COLO668 (cell line): ENCODE measurements around the gene C3.
"Not testable (repeated sequence)": the region's sequence is repeated elsewhere in the genome, so short reads cannot be mapped to it uniquely, and the experiment has no call there.

Source experiments
- DNase-seq: peaks from one replicate; lab custom pipeline; 2025; ENCODE audit not compliant: unreplicated experiment; lab: John Stamatoyannopoulos, UW

C3 gene

GRCh38 chr19:6667114-6667627 is 53.3 kb downstream of the C3 start:
- DNase-seq = no peak

DNA sequence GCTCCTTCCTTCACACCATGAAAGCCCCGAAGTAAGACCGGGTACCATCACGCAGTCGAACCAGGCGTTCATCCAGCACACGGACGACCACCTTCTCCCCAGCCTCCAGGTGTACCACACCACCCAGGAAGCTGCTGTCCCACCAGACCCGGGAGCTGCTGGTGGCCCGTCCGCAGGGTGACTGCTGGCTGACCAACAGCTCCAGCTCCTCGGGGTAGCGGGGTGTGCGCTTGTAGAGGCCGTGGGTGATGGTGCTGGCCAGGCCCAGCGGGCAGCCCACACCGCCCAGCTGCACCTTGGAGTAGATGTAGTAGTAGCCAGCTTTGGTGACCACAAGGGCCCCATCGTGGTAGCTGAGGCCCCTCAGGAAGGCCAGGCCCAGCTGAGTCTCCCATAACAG is 55.5 kb downstream of the C3 start:
- DNase-seq = no peak

GRCh38 chr19:6663236-6664201 is 56.9 kb downstream of the C3 start:
- DNase-seq = no peak

DNA sequence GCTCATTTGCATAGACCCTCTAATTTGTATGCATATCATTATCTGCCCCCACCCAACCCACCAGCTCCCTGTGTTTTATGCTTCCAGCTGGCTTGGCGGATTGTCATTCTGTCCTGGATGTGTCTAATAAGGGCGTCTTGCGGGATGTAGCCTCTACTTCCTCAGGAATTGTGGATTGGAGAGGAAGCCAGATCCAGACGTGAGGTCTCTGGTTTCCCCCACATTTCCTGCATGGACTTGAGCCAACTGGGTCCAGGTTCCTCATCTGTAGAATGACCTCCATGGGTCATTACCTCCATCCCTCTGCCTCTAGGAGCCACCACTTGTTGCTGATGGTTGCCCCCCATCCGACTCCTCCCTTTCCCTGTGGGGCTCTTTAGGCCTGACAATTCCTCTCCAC is 57.7 kb downstream of the C3 start:
- DNase-seq = no peak

DNA sequence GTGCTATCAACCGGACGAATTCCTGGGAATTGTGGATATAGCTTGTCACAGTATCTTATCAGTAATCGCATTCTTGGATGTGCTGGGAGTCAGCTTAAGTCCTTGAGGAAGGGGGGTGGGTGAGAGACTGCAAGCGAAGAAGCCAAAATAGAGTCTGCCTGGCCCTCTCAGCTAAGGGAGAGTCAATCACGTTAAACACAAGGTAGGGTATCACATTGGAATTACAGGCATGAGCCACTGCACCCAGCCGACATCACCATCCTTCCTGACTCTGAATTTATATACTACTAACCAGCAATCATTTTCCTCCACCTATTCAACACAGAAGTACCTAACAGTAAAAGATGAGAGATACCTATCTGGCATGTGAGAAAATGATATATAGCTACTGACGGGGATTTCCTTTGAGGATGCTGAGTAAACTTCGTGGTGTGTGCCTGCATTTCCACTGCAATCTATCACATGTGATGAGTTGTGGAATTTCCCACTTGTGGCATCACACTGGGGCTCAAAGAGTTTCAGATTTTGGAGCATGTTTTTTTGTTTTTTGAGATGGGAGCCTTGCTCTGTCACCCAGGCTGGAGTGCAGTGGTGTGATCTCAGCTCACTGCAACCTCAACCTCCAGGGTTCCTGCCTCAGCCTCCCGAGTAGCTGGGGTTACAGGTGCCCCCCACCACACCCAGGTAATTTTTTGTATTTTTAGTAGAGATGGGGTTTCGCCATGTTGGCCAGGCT is 58.8 kb downstream of the C3 start:
- DNase-seq = not testable (repeated sequence)

DNA sequence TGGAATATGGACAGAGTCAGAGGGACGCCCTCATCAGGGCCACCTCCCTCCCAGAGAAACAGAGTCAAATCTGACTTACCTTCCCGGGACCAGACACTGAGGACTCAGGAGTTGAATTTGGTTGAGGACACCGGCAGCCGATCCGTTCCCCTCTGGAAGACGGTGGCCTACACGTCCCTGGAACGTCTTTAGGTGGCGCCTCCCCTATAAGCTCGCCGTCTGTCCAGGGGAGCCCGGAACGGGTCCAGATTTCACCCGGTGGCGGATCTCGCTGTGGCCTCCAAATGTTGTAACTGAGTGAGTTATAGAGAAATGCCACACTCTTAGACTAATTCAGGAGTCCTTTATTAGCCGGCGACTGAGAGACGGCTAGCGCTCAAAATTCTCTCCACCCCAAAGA is 59.5 kb downstream of the C3 start:
- DNase-seq = no peak

DNA sequence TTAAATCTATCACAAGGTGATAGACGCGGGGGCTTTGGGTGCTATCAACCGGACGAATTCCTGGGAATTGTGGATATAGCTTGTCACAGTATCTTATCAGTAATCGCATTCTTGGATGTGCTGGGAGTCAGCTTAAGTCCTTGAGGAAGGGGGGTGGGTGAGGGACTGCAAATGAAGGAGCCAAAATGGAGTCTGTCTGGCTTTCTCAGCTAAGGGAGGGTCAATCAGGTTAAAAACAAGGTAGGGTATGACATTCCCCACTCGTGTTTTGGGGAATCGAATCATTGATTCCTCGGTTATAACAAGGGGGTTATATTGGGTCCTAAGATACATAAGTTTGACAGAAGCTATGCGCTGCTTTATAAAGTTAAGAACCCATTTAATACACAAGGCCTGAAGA is 64.1 kb downstream of the C3 start:
- not testable (repeated sequence) for DNase-seq

DNA sequence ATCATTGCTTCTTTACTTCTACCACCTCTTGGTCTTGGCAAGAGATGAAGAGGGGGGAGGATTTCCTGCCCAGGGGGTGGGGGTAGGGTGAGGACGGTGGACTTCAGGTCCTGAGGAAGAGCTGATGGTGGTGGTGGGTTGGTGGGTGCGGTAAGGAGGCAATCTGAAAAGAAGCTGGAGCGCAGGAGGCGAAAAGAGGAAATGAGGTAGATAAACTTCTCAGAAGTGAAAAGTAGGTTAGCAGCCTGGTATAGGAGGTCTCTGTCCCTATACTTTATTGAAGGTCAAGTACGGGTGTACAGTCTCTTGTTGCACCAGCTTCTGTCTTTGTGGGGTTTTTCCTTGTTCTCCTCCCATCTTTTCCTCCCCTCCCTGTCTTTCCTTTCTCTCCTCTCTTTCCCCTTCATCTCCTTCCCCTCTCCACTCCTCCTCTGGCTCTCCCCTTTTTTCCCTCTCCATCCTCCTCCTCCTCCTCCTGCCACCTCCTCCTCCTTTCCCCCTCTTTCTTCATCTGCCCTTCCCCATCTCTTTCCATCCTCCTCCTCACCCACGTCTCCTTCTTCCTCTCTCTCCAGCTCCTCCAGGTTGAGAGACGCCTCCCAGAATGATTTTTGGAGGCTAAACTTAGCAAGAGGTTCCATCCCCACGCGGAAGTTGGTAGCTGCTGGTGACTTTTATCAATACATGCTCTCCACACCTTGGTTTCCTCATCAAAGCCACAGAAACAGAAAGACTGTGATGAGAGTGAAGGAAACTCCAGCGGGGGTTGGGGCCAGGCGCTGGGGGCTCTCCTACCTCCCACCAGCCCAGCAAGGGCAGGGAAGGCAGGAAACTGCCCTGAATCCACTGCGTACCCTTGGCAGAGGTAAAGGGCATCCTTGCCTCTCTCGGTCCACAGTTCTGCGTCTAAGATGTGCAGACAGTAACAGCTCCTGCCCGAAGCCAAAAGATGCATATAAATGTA is 65.8 kb downstream of the C3 start:
- no peak for DNase-seq

GRCh38 chr19:6652805-6653094 is 67.7 kb downstream of the C3 start:
- DNase-seq = no peak

DNA sequence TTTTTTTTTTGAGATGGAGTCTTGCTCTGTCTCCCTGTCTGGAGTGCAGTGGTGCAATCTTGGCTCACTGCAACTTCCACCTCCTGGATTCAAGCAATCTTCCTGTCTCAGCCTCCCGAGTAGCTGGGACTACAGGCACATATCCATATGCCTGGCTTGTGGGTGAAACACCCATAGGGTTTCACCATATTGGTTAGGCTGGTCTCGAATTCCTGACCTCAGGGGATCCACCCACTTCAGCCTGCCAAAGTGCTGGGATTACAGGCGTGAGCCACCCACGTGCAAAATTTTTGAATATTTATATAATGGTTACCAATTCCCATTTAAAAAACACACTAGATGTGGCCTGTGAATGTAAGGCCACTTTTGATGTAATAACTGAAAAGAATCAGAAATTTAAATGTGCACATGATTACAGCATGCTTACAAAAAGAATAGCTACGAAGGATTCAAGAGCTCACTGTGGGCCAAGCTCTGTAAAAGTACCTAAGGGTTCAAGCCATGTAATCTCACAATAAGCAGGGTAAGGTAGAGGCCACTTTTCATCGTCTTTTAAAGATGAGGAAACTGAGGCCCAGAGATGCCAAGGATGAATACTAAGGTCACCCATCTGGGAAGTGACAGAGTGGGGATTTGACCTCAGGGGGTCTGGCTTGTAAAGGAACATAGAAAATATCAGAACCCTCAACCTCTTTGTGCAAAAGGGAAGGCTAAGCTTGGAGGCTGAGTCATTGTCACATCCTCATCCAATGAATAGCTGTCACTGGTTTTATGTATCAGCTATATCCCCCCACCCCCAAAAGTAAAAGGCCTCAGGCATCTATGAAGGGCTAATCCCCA is 68.3 kb downstream of the C3 start:
- no peak for DNase-seq

- no peak for DNase-seq
These were observed 71.3 kb downstream of the C3 start for GRCh38 chr19:6649185-6649584.

- no peak for DNase-seq
These were observed 72.2 kb downstream of the C3 start for GRCh38 chr19:6648141-6648715.

DNA sequence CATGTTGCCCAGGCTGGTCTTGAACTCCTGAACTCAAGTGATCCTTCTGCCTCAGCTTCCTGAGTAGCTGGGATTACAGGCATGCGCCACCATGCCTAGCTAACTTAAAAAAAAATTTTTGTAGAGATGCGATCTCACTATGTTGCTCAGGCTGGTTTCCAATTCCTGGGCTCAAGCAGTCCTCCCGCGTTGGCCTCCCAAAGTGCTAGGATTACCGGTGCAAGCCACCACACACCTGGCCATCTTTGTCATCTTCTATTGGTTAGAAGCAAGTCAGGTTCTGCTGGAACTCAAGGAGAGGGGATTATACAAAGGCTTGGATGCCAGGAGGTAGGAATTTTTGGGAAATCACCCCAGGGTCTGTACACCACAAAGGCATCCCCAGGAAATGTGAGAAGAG is 75.7 kb downstream of the C3 start:
- DNase-seq = no peak

DNA sequence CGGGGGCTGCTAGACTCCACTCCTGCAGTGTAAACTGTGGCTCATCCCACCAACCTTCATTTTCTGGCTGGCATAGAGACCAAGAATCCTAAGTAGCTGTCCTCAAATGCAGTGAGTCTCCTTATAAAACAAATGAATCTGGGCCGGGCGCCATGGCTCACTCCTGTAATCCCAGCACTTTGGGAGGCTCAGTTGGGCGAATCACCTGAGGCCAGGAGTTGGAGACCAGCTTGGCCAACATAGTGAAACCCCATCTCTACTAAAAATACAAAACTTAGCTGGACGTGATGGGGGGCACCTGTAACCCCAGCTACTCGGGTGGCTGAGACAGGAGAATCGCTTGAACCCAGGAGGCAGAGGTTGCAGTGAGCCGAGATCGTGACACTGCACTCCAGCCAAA is 80.1 kb downstream of the C3 start:
- DNase-seq = not testable (repeated sequence)

DNA sequence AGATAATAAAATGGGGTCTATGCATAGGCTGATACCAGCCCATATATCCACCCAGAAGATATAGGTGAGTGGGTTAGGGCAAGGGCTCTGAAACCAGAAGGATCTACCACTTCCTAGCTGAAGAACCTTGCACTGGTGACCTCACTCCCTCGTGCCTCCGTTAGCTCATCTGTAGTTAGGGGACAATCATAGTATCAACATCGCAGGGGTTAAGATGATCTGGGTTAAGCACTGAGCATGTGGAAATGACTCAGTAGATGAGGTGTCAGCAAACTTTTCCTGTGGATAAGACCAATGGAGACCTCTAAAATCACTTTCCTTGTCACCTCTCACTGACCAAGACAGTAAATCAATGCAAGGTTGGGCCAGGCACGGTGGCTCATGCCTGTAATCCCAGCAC is 81.0 kb downstream of the C3 start:
- DNase-seq = no peak

DNA sequence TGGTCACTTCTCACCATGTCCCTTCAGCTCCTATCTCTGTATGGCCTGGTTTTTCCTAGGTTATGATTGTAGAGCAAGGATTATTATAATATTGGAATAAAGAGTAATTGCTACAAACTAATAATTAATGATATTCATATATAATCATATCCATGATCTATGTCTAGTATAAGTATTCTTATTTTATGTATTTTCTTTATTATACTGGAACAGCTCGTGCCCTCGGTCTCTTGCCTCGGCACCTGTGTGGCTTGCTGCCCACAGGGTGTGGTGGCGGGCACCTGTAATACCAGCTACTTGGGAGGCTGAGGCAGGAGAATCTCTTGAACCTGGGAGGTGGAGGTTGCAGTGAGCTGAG is 87.0 kb downstream of the C3 start:
- not testable (repeated sequence) for DNase-seq

- DNase-seq = peak; percentile 53
These were observed 87.5 kb downstream of the C3 start for GRCh38 chr19:6632747-6633455.

DNA sequence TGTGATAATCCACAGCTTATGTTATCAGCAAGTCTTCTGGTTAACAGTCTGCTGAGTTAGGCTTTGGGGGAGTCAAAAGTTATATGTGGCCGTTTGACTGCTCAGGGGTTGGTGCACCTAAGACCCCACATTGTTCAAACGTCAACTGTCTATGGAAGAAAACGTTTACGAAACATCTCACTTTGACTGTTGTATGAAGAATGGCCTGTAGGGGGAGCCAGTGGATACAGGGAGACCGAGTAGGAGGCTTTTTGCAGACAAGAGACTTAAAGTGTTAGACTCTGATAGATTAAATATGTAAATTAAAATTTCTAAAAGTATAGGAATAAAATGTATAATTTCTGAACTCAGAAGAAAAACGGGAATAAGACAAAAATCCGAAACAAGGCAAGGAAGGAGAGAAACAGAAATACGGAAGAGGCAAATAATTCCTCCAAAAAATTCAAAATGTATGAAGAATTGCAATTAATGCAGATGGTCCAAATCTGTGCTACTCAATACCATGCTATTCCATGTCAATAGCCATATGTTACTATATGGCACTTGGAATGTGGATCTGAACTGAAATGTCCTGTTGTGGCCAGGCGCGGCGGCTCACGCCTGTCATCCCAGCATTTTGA is 88.3 kb downstream of the C3 start:
- peak; percentile 60 for DNase-seq
